ENCODE data around the gene PHLDB1. TPM values are rescaled to one million over a fixed set of nuclear protein-coding genes. Genes with fewer than 3 reads are reported as not detected.

PHLDB1 gene
- polyA plus RNA-seq, 1 of the 3 experiments (the other 2 are of a cell fraction) = 89.4 TPM

DNA sequence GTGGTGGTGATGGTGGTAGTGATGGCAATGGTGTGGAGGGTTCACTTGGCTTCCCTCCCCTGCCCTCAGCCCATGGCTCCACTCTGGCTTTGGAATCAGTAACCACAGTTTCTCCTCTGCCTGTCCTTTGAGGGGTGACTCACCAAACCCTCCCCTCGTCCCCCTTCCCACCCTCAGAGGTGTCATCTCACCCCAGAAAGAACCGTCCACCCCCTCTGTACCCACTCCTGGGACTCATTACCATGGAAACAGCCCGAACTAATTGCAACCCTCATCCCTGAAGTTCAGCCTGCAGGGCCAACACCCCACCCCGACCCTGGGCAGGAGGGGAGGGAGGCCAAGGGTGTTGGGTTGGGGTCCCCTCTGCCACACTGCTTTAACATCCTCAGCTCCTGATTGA, 26.6 kb downstream of the PHLDB1 start:
- no peaks in the 10 kb centered on the region for H3K9me2 ChIP-seq
- H3K9ac ChIP-seq = no peak overlapping the region
- CTCF ChIA-PET = interaction anchor here (0.9 to 4.6 kb wide), 4 partner anchors 25 to 39 kb away, joined by 3 to 20 read pairs (median 6); partner anchors contain the start of gene PHLDB1
- peaks cover 6% of the 10 kb centered on the region for H3F3A ChIP-seq (replicated peaks; ENCODE audit: insufficient read depth)
- H3K9me3 ChIP-seq = no peaks in the 10 kb centered on the region
- H2AFZ ChIP-seq (ENCODE audit: low read depth) = no peak overlapping the region
- peaks cover 8 to 9% of the 10 kb centered on the region in 2 experiments; a peak in 2 of 4 replicates for H3K4me1 ChIP-seq (ENCODE audit: control insufficient read depth in 1 of 2, insufficient read depth in 2 of 2, low read depth in 1 of 2, low read length in 1 of 2)
- TF ChIP-seq CHD2 (IDR thresholded peaks at IDR 0.05; ENCODE audit: low read length, partially characterized antibody) = no peak
- no peak for TF ChIP-seq SMC3 (IDR thresholded peaks at IDR 0.05; ENCODE audit: low read depth, low read length)
- TF ChIP-seq, protein P1, sequence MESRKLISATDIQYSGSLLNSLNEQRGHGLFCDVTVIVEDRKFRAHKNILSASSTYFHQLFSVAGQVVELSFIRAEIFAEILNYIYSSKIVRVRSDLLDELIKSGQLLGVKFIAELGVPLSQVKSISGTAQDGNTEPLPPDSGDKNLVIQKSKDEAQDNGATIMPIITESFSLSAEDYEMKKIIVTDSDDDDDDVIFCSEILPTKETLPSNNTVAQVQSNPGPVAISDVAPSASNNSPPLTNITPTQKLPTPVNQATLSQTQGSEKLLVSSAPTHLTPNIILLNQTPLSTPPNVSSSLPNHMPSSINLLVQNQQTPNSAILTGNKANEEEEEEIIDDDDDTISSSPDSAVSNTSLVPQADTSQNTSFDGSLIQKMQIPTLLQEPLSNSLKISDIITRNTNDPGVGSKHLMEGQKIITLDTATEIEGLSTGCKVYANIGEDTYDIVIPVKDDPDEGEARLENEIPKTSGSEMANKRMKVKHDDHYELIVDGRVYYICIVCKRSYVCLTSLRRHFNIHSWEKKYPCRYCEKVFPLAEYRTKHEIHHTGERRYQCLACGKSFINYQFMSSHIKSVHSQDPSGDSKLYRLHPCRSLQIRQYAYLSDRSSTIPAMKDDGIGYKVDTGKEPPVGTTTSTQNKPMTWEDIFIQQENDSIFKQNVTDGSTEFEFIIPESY (IDR thresholded peaks at IDR 0.05; ENCODE audit: borderline replicate concordance, low read depth) = no peak
- no peak for TF ChIP-seq TCF12 (IDR thresholded peaks at IDR 0.05)
- no peak for TF ChIP-seq RAD21 (IDR thresholded peaks at IDR 0.05; ENCODE audit: low read length)
- no peak for TF ChIP-seq EP300 (IDR thresholded peaks at IDR 0.05; ENCODE audit: borderline replicate concordance in 1 of 2, low read depth in 1 of 2, low read length in 1 of 2)
- 0 out of 2 replicates have a peak overlapping the region, but pooled peaks have one; percentile 15 for H3K4me2 ChIP-seq
- H3K4me3 ChIP-seq (ENCODE audit: low read depth in 2 of 2, low read length in 1 of 2) = no peak overlapping the region
- H3K79me2 ChIP-seq (ENCODE audit: insufficient read depth) = peaks cover 60% of the 10 kb centered on the region
- peak overlapping the region in 1 of 2 experiments; percentile 40; a peak in 1 of 4 replicates for H3K27ac ChIP-seq (ENCODE audit: low read depth in 2 of 2, low read length in 1 of 2)
- peaks cover 58% of the 10 kb centered on the region for H4K20me1 ChIP-seq (ENCODE audit: insufficient read depth)
- no peaks in the 10 kb centered on the region for H3K27me3 ChIP-seq (ENCODE audit: insufficient read depth)
- WGBS (ENCODE audit: low lambda C conversion rate) = 79% methylated on average over 4 of the region's 4 CpGs
- peaks cover 53 to 84% of the 10 kb centered on the region in 2 experiments for H3K36me3 ChIP-seq (replicated peaks in 1 of 2; ENCODE audit: control insufficient read depth in 1 of 2, insufficient read depth in 2 of 2, low read length in 1 of 2)
- POLR2A ChIA-PET = interaction anchor here (1.4 kb wide), 2 partner anchors 9 to 29 kb away, joined by 3 read pairs; no protein-coding TSS in a partner anchor
- no peak for DNase-seq

DNA sequence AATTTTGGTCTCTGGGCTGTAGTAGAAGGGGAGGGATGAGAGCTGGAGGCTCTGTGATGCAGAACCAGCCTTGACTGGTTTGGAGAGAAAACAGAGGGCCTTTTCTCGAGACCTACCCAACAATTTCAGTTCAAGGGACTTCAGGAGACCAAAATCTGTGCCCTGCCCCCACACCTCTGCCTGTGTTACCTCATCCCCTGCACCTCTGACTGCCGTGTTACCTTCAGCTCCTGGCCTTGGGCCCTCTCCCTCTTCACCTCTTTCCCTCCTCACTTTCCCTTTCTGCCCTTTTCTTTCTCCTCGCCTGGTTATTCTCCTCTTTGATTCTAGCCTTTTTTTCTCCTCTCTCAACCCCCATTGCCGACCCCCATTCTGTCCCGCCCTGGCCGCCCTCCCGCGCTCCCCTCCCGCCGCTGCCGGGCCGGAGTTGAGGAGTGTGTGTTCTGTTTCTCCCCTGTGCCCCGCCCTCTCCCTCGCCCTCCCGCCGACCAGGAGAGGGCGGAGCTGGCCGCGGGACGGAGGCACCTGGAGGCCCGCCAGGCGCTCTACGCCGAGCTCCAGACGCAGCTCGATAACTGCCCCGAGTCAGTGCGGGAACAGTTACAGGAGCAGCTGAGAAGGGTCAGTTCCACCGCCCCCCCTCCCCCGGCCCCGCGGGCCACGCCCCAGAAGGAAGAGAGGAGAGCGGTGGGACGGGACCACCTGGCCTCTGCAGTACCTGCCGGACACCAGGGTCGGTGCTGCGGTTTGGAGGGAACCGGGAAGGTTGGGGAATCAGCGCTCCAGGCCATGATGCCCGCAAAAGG, 27.2 kb downstream of the PHLDB1 start:
- WGBS (ENCODE audit: low lambda C conversion rate) = 67% methylated on average over 35 of the region's 41 CpGs
- H3K4me1 ChIP-seq (ENCODE audit: control insufficient read depth in 1 of 2, insufficient read depth in 2 of 2, low read depth in 1 of 2, low read length in 1 of 2) = peaks cover 5 to 9% of the 10 kb centered on the region in 2 experiments; a peak in 2 of 4 replicates
- no peak overlapping the region for H3K9ac ChIP-seq
- H3K4me3 ChIP-seq (ENCODE audit: low read depth in 2 of 2, low read length in 1 of 2) = no peak overlapping the region
- no peak overlapping the region for H2AFZ ChIP-seq (ENCODE audit: low read depth)
- ChIA-PET POLR2A (interaction anchor here (0.6 to 5.2 kb wide), 4 partner anchors 9 to 30 kb away, joined by 3 to 30 read pairs (median 3); no protein-coding TSS in a partner anchor), CTCF (interaction anchor here (0.9 to 4.6 kb wide), 4 partner anchors 24 to 39 kb away, joined by 4 to 20 read pairs (median 10); no protein-coding TSS in a partner anchor)
- peak; percentile 69 for DNase-seq
- peak overlapping the region in 1 of 2 experiments; percentile 40; a peak in 1 of 4 replicates for H3K27ac ChIP-seq (ENCODE audit: low read depth in 2 of 2, low read length in 1 of 2)
- 0 out of 2 replicates have a peak overlapping the region, but pooled peaks have one; percentile 15 for H3K4me2 ChIP-seq
- H3K27me3 ChIP-seq (ENCODE audit: insufficient read depth) = no peaks in the 10 kb centered on the region
- peaks cover 53% of the 10 kb centered on the region; the same call in 1 of the 2 replicates for H3K79me2 ChIP-seq (ENCODE audit: insufficient read depth)
- peaks cover 52% of the 10 kb centered on the region for H4K20me1 ChIP-seq (ENCODE audit: insufficient read depth)
- TF ChIP-seq POLR2AphosphoS5 (IDR thresholded peaks at IDR 0.05; ENCODE audit: low read depth, low read length) = no peak
- TF ChIP-seq, protein P2, sequence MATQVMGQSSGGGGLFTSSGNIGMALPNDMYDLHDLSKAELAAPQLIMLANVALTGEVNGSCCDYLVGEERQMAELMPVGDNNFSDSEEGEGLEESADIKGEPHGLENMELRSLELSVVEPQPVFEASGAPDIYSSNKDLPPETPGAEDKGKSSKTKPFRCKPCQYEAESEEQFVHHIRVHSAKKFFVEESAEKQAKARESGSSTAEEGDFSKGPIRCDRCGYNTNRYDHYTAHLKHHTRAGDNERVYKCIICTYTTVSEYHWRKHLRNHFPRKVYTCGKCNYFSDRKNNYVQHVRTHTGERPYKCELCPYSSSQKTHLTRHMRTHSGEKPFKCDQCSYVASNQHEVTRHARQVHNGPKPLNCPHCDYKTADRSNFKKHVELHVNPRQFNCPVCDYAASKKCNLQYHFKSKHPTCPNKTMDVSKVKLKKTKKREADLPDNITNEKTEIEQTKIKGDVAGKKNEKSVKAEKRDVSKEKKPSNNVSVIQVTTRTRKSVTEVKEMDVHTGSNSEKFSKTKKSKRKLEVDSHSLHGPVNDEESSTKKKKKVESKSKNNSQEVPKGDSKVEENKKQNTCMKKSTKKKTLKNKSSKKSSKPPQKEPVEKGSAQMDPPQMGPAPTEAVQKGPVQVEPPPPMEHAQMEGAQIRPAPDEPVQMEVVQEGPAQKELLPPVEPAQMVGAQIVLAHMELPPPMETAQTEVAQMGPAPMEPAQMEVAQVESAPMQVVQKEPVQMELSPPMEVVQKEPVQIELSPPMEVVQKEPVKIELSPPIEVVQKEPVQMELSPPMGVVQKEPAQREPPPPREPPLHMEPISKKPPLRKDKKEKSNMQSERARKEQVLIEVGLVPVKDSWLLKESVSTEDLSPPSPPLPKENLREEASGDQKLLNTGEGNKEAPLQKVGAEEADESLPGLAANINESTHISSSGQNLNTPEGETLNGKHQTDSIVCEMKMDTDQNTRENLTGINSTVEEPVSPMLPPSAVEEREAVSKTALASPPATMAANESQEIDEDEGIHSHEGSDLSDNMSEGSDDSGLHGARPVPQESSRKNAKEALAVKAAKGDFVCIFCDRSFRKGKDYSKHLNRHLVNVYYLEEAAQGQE (IDR thresholded peaks at IDR 0.05; ENCODE audit: low read depth, low read length) = no peak
- TF ChIP-seq JUND (IDR thresholded peaks at IDR 0.05) = no peak
- TF ChIP-seq GATA2 (CRISPR knock-in tag; IDR thresholded peaks at IDR 0.05) = no peak
- TF ChIP-seq, protein P3, sequence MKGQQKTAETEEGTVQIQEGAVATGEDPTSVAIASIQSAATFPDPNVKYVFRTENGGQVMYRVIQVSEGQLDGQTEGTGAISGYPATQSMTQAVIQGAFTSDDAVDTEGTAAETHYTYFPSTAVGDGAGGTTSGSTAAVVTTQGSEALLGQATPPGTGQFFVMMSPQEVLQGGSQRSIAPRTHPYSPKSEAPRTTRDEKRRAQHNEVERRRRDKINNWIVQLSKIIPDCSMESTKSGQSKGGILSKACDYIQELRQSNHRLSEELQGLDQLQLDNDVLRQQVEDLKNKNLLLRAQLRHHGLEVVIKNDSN (IDR thresholded peaks at IDR 0.05; ENCODE audit: borderline replicate concordance, low read depth) = no peak
- no peak for TF ChIP-seq GABPA (IDR thresholded peaks at IDR 0.05; ENCODE audit: low read depth)
- no peak for TF ChIP-seq RFX5 (IDR thresholded peaks at IDR 0.05; ENCODE audit: low read length)
- no peak for TF ChIP-seq CHD2 (IDR thresholded peaks at IDR 0.05; ENCODE audit: low read length, partially characterized antibody)
- no peak for TF ChIP-seq EP300 (IDR thresholded peaks at IDR 0.05; ENCODE audit: borderline replicate concordance in 1 of 2, low read depth in 1 of 2, low read length in 1 of 2)
- TF ChIP-seq FOSL2 (IDR thresholded peaks at IDR 0.05; ENCODE audit: borderline replicate concordance, low read depth) = no peak
- TF ChIP-seq SMC3 (IDR thresholded peaks at IDR 0.05; ENCODE audit: low read depth, low read length) = no peak
- TF ChIP-seq RAD21 (IDR thresholded peaks at IDR 0.05; ENCODE audit: low read length) = no peak
- H3K9me2 ChIP-seq = no peaks in the 10 kb centered on the region
- H3K36me3 ChIP-seq (replicated peaks in 1 of 2; ENCODE audit: control insufficient read depth in 1 of 2, insufficient read depth in 2 of 2, low read length in 1 of 2) = peaks cover 49 to 84% of the 10 kb centered on the region in 2 experiments
- H3K9me3 ChIP-seq = no peaks in the 10 kb centered on the region
- peaks cover 6% of the 10 kb centered on the region for H3F3A ChIP-seq (replicated peaks; ENCODE audit: insufficient read depth)

Measured in SK-N-SH (cell line).